Spleen (tissue), 11 donors: Measurements from ENCODE around the gene RASSF10. TPM values are rescaled to one million over a fixed set of nuclear protein-coding genes. Genes with fewer than 3 reads are reported as not detected.

Source experiments
- DNase-seq: peaks from one replicate; pipeline ENCODE4 v3.0.0-alpha.2; 2020
- H3K27ac ChIP-seq, 8 donors: fragments of 200-600 bp; sonication (generic) in 7 of 8; 1 replicate in 4 of 8; 2 replicates in 4 of 8; pipeline versions ENCODE4 v1.5.0 to v1.8.0; 2016 to 2021; ENCODE audit warnings: inconsistent platforms in 4 of 8, mild to moderate bottlenecking in 4 of 8, moderate library complexity in 1 of 8
- H3K27me3 ChIP-seq, 7 donors: fragments of 200-600 bp; sonication (generic) in 6 of 7; replicated peaks in 1 of 7; 1 replicate in 4 of 7; 2 replicates in 3 of 7; pipeline versions ENCODE4 v1.5.0 to v1.8.0; 2016 to 2021; ENCODE audit warnings: inconsistent platforms in 3 of 7, mild to moderate bottlenecking in 1 of 7
- H3K36me3 ChIP-seq, 6 donors: fragments of 200-600 bp; sonication (generic) in 5 of 6; 1 replicate in 4 of 6; 2 replicates in 2 of 6; pipeline versions ENCODE4 v1.5.0 to v1.8.0; 2016 to 2021; ENCODE audit warnings: inconsistent platforms in 2 of 6
- H3K4me1 ChIP-seq, 6 donors: fragments of 200-600 bp; sonication (generic) in 5 of 6; 1 replicate in 3 of 6; 2 replicates in 3 of 6; pipeline versions ENCODE4 v1.5.0 to v1.8.0; 2016 to 2021; ENCODE audit warnings: inconsistent platforms in 3 of 6
- H3K4me3 ChIP-seq, 8 donors: fragments of 200-600 bp; sonication (generic) in 7 of 8; 1 replicate in 4 of 8; 2 replicates in 4 of 8; pipeline versions ENCODE4 v1.5.0 to v1.8.0; 2016 to 2021; ENCODE audit warnings: inconsistent platforms in 4 of 8, mild to moderate bottlenecking in 4 of 8, moderate library complexity in 2 of 8
- H3K9me3 ChIP-seq, 8 donors: fragments of 200-600 bp; sonication (generic) in 7 of 8; 1 replicate in 4 of 8; 2 replicates in 4 of 8; pipeline versions ENCODE4 v1.5.0 to v1.8.0; 2016 to 2021; ENCODE audit warnings: inconsistent platforms in 4 of 8
- POLR2A ChIP-seq, 3 donors: fragments of 450-650 bp; IDR thresholded peaks; one replicate each; pipeline ENCODE4 v1.5.1; 2017; ENCODE audit warnings: antibody characterized with exemption in 3 of 3, mild to moderate bottlenecking in 1 of 3
- POLR2AphosphoS5 ChIP-seq, 3 donors: sonication (generic); formaldehyde crosslinking; IDR thresholded peaks; one replicate each; pipeline ENCODE4 v1.5.1; 2017; ENCODE audit warnings: antibody characterized with exemption in 3 of 3
- WGBS, 5 donors: extraction: QIAGEN DNeasy Blood & Tissue Kit in 3 of 5; methylation state at CpG; one replicate each; pipeline versions ENCODE4 v1.1.5 to v1.1.7; 2013 to 2018; 5-methylcytosine and 5-hydroxymethylcytosine counted together
- intact Hi-C: fragments of 100-400 bp; cut with DNase I; formaldehyde crosslinking; loops from one replicate; pipeline ENCODE4 v1.15.0; 2023; ENCODE audit warnings: low total_unique reads
- polyA plus RNA-seq, 3 donors: library from polyadenylated mRNA; stranded (reverse); fragments of 200-250 nt; gene quantifications; one replicate each; pipeline ENCODE4 v1.2.1, GENCODE V29; 2013
- total RNA-seq, 7 donors: library from RNA; depleted of rRNA in 3 of 7; stranded (reverse); fragments of >200 nt in 3 of 7; fragmentation: NEBNext Ultra II Directional in 4 of 7; extraction: Animal tissue kit (Norgen Biotek cat#: 25700) in 4 of 7; gene quantifications; one replicate each; pipeline versions ENCODE4 v1.1.0 to v1.2.1, GENCODE V29; 2016 to 2021
- TF ChIP-seq, protein P1 (sequence below), 11 experiments: fragments of 200-600 bp in 7 of 11; fragments of 450-650 bp in 4 of 11; sonication (generic) in 4 of 11; IDR thresholded peaks in 8 of 11; conservative IDR thresholded peaks in 3 of 11; 1 replicate in 7 of 11; 2 replicates in 4 of 11; pipeline versions ENCODE4 v1.4.0 to v1.8.0; 2016 to 2021; ENCODE audit warnings: antibody characterized with exemption in 11 of 11, inconsistent platforms in 4 of 11, mild to moderate bottlenecking in 1 of 11
- donor health status: healthy with polysubstance abuse.
- donor health status: DM: no; HTN: no; CAD: no; lungs with moderate emphysema.
- donor health status: DM: no; HTN: no; CAD: no.
- donor health status: Bipolar disorder and iron deficiency.
- donor health status: healthy.
- donor health status: DM: no; HTN: no; CAD: no.
- donor health status: DM: yes; HTN: yes; CAD: no.

The RASSF10 gene
- total and polyA plus RNA-seq, 10 donors, result not detected

GRCh38 chr11:13033760-13034533, 24.8 kb downstream of the RASSF10 start:
- TF ChIP-seq POLR2AphosphoS5 (IDR thresholded peaks at IDR 0.05) (no peak), POLR2A (IDR thresholded peaks at IDR 0.05) (no peak)
- TF ChIP-seq, protein P1, sequence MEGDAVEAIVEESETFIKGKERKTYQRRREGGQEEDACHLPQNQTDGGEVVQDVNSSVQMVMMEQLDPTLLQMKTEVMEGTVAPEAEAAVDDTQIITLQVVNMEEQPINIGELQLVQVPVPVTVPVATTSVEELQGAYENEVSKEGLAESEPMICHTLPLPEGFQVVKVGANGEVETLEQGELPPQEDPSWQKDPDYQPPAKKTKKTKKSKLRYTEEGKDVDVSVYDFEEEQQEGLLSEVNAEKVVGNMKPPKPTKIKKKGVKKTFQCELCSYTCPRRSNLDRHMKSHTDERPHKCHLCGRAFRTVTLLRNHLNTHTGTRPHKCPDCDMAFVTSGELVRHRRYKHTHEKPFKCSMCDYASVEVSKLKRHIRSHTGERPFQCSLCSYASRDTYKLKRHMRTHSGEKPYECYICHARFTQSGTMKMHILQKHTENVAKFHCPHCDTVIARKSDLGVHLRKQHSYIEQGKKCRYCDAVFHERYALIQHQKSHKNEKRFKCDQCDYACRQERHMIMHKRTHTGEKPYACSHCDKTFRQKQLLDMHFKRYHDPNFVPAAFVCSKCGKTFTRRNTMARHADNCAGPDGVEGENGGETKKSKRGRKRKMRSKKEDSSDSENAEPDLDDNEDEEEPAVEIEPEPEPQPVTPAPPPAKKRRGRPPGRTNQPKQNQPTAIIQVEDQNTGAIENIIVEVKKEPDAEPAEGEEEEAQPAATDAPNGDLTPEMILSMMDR (IDR thresholded peaks at IDR 0.05 in 8 of 11, conservative IDR thresholded peaks at IDR 0.05 in 3 of 11), result no peak
- Histone ChIP-seq H3K4me3 (no peak overlapping the region), H3K27ac (no peak overlapping the region), H3K36me3 (no peaks in the 10 kb centered on the region), H3K9me3 (no peaks in the 10 kb centered on the region), H3K27me3 (peaks cover 0 to 47% (median 0%) of the 10 kb centered on the region in 7 donors), H3K4me1 (no peaks in the 10 kb centered on the region)
- DNase-seq, result no peak
- intact Hi-C loops, result no loop called here
- 77 to 92% (median 83%) methylated on average over 4 of the region's 4 CpGs for WGBS, 5 donors

DNA sequence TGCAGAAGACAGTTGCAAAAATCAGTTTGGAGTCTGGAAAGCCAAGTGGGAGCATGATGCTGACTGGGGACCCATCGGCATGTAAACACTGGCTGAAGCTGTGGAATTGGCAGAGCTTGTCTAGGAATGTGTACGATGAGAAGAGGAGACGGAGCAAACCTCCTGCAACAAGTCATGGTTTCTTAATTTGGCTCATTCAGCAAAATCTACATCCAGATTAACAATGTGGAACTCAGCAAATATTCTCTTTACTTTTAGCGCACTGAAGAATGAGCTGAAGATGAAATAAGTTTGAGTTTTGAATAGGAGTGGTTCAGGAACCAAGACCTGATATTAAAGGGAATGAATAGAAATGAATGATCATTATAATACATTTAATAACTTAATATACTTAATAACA, 26.6 kb downstream of the RASSF10 start:
- H3K36me3 ChIP-seq, result no peaks in the 10 kb centered on the region
- H3K27ac ChIP-seq, result no peak overlapping the region
- H3K4me3 ChIP-seq, result no peak overlapping the region
- no peaks in the 10 kb centered on the region for H3K4me1 ChIP-seq
- H3K27me3 ChIP-seq, result peaks cover 0 to 42% (median 0%) of the 10 kb centered on the region in 7 donors
- no peak for DNase-seq
- intact Hi-C loops, result no loop called here
- no peaks in the 10 kb centered on the region for H3K9me3 ChIP-seq
- TF ChIP-seq, protein P1 (IDR thresholded peaks at IDR 0.05 in 8 of 11, conservative IDR thresholded peaks at IDR 0.05 in 3 of 11), result no peak
- TF ChIP-seq POLR2A (IDR thresholded peaks at IDR 0.05), result no peak
- WGBS, 5 donors, result 87 to 96% (median 92%) methylated on average over 4 of the region's 4 CpGs

DNA sequence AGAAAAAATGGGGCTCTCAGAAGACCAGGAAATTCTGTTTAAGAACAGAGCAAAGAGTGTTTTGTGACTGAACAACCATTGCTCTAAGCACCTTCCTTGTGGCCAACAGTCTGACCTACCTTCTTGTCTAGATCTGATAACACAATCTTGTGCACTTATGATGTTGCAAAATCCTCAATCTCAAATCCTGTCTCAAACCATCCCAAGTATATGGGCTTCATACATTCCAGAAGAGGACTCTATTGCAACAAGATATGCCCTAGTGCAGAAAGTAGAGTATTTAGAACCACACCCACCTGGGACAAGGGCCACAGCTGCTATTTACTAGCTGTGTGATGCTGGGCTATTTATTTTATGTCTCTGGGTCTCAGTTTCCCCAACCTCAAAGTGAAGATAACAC, 27.1 kb downstream of the RASSF10 start:
- TF ChIP-seq, protein P1 (IDR thresholded peaks at IDR 0.05 in 8 of 11, conservative IDR thresholded peaks at IDR 0.05 in 3 of 11), result no peak
- TF ChIP-seq POLR2A (IDR thresholded peaks at IDR 0.05) (no peak), POLR2AphosphoS5 (IDR thresholded peaks at IDR 0.05) (no peak)
- peaks cover 0 to 45% (median 0%) of the 10 kb centered on the region in 7 donors for H3K27me3 ChIP-seq
- DNase-seq, result no peak
- intact Hi-C loops, result no loop called here
- no peak overlapping the region for H3K27ac ChIP-seq
- no peaks in the 10 kb centered on the region for H3K4me1 ChIP-seq
- H3K4me3 ChIP-seq, result no peak overlapping the region
- H3K9me3 ChIP-seq, result no peaks in the 10 kb centered on the region
- H3K36me3 ChIP-seq, result no peaks in the 10 kb centered on the region

DNA sequence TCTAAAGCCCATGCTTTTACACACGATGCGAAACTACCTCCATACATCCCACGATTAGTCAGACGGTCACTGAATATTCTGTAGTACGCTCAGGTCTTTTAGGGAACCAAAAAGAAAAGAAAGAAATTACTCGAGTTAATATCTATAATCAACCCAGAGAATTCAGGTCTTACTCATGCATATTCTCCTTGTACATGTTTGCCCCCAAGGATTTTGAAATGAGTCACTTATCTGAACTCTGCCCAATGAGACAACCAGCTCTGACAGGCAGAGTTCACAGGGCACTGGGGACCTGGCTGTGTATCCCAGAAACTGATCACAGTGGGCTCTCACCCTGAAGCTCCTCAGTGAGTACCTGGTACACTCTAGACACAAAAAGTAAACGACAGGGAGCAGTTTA, 29.2 kb downstream of the RASSF10 start:
- DNase-seq, result no peak
- no peak overlapping the region for H3K4me3 ChIP-seq
- peaks cover 0 to 45% (median 0%) of the 10 kb centered on the region in 7 donors for H3K27me3 ChIP-seq
- no peaks in the 10 kb centered on the region for H3K4me1 ChIP-seq
- WGBS, 5 donors, result 73 to 86% (median 83%) methylated on average over 7 of the region's 7 CpGs
- intact Hi-C loops, result no loop called here
- TF ChIP-seq, protein P1 (IDR thresholded peaks at IDR 0.05 in 8 of 11, conservative IDR thresholded peaks at IDR 0.05 in 3 of 11), result no peak
- no peak for TF ChIP-seq POLR2A (IDR thresholded peaks at IDR 0.05)
- TF ChIP-seq POLR2AphosphoS5 (IDR thresholded peaks at IDR 0.05), result no peak
- no peak overlapping the region for H3K27ac ChIP-seq
- no peaks in the 10 kb centered on the region for H3K9me3 ChIP-seq
- no peaks in the 10 kb centered on the region for H3K36me3 ChIP-seq
